Activated T-helper 1 cell treated with anti-CD3 and anti-CD28 coated beads, Interleukin-2, amount 50 U/mL, for 16 hours (primary cell): ENCODE measurements around the gene METTL8.
"Not testable (repeated sequence)": the region's sequence is repeated elsewhere in the genome, so short reads cannot be mapped to it uniquely, and the experiment has no call there.

Experiments
- DNase-seq, 2 donors: peaks; one replicate each; pipeline ENCODE4 v3.0.0-alpha.2; 2020; ENCODE audit warnings: low read depth in 1 of 2, low spot score in 1 of 2

Gene METTL8

DNA sequence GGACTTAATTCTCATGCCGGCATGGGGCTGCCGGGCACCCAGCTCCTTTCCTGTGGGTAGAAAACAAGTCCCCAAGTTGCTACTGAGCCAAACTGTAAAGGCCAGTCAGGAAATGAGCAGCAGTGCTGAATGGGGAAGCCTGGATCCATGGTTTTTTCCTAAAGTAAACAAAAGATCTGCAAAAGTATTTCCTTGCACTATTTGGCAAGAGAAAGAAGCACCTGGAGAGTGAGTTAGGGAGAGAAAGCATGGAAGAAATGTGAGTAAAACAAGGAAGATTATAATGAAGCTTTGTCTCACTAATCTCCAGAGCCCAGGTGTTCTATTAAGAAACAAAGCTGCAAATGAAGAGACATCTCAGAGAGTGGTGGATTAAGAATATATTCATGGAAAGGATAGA lies 117.6 kb downstream of the METTL8 start:
- DNase-seq = no peak

DNA sequence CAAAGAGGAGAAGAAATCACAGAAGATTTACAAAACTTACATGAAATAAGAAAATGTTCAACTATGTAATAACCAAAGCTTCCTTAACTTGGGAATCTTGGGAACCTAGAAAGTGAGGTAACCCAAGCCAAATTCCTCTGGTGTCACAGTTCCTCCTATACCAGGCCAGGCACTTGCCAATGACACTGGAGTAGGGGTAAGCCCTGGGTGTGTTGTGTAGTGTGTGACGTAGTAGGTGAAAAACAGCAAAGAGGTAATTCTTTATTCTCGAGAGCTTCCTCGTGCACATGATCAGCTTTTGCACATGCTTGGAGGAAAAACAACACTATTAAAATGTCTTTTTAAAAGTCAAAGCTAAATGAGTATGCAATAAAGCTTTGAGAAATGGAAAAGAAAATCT lies 118.0 kb downstream of the METTL8 start:
- no peak for DNase-seq

DNA sequence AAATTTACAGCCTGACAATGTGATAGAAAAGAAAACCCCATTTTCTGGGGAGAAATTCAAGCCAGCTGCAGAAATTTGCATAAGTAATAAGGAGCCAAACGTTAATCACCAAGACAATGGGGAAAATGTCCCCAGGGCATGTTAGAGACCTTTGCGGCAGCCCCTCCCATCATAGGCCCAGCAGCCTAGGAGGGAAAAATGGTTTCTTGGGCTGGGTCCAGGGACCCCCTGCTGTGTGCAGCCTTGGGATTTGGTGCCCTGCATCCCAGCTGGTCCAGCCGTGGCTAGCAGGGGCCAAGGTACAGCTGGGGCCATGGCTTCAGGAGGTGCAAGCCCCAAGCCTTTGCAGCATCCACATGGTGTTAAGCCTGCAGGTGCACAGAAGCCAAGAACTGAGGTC lies 121.6 kb downstream of the METTL8 start:
- DNase-seq = not testable (repeated sequence)

DNA sequence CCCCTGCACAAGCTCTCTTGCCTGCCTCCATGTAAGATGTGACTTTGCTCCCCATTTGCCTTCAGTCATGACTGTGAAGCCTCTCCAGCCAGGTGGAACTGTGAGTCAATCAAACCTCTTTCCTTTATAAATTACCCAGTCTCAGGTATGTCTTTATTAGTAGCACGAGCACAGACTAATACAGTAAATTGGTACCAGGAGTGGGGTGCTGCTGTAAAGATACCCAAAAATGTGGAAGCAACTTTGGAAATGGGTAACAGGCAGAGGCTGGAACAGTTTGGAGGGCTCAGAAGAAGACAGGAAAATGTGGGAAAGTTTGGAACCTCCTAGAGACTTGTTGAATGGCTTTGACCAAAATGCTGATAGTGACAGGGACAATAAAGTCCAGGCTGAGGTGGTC lies 122.2 kb downstream of the METTL8 start:
- DNase-seq = not testable (repeated sequence)

DNA sequence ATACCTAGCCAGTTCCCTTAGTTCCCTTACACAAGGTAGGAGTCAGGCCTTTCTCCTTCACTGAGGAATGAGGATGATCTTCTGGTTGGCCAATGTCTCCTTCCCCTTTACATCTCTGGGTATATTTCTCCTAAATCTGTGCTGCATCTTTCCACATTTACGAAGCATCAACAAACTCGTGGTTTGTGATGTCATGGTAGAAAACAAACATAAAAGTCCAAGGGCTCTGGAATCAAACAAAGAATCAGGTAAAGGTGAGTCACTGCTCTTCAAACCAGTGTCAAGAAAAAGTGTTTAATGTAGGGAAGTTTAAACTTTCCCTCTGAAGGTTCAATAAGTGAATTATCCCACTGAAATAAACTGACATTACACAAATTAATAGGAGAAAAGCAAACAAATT lies 122.9 kb downstream of the METTL8 start:
- DNase-seq = no peak

GRCh38 chr2:171309455-171310286 lies 124.1 kb downstream of the METTL8 start:
- no peak for DNase-seq

GRCh38 chr2:171308280-171309054 lies 125.3 kb downstream of the METTL8 start:
- no peak for DNase-seq

- DNase-seq = no peak
Observed at GRCh38 chr2:171307560-171307959, 126.2 kb downstream of the METTL8 start.

GRCh38 chr2:171297956-171298355 lies 135.8 kb downstream of the METTL8 start:
- DNase-seq = no peak

DNA sequence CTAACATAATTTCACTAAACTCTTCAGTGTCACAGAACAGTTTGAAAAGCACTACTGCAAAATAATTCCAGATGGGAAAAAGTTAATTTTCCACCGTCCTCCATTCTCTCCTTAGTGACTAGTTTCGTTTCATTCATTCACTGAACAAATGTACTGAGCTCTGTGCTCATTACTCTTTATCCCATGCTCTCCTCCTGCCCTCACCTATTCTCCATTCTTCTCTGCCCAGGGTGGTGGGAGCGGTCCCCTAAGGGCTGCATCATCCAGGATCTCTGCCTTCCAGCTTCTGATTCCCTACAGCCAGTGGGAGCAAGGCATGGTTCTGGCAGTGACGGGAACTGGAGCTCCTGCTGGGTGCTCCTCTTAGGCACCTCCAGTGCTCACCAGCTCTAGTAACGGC lies 139.2 kb downstream of the METTL8 start:
- DNase-seq = no peak

- no peak for DNase-seq
Observed at GRCh38 chr2:171293661-171294060, 140.1 kb downstream of the METTL8 start.

DNA sequence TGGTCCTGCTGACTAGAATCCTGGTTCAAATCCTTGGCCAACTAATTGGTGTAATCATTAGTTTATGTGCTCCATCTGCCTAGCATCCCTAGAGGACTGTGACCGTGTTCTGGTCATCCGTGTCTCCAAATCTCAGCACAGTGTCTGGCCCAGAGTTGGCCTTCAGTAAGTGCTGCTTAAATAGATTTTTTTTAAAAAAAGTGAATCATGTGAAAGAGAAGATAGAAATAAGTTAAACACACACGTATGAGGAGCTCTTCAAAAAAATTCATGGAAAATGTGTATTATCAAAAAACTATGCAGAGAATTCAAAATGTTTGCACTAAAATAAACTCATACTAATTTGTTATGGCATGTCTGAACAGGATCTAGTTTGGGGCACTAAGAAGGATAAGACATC lies 143.8 kb downstream of the METTL8 start:
- DNase-seq = no peak

DNA sequence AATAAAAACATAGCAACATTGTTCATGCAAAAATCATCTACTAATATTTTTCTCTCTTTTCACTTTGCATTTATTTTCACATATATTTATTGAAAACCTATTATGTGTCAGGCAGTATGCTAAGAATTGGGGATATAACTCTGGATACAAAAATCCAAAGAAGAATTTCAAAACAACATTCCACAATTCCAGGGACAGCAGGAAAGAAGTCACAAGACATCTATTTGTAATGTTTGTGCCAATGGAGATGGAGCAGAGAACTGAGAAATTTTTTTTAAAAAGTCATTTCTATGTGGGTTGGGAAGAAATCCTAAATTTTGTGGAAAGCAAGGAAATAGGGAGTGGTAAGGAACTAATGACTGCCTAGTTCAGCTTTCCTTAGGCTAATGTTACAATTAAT lies 144.5 kb downstream of the METTL8 start:
- DNase-seq = no peak

DNA sequence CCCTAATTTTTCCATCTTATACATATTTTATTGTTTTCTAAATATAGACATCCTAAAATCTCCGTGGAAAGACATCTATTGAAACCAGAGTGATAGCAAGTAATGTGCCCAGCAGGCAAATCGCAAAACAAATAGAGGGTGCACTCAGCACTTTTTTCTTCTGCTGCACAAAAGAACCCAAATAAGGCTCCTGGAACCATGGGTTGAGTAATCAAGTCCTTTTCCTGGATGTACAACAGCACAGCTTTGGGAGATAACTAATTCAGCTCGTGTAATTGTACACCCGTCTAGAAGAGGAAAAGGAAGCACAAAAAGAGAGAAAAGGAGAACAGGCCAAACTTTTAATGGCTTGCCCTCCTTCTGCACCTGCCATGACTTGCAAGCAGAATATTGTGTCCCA lies 146.2 kb downstream of the METTL8 start:
- no peak for DNase-seq

GRCh38 chr2:171287036-171287571 lies 146.7 kb downstream of the METTL8 start:
- no peak for DNase-seq

- DNase-seq = no peak
Observed at GRCh38 chr2:171281110-171281509, 152.7 kb downstream of the METTL8 start.

DNA sequence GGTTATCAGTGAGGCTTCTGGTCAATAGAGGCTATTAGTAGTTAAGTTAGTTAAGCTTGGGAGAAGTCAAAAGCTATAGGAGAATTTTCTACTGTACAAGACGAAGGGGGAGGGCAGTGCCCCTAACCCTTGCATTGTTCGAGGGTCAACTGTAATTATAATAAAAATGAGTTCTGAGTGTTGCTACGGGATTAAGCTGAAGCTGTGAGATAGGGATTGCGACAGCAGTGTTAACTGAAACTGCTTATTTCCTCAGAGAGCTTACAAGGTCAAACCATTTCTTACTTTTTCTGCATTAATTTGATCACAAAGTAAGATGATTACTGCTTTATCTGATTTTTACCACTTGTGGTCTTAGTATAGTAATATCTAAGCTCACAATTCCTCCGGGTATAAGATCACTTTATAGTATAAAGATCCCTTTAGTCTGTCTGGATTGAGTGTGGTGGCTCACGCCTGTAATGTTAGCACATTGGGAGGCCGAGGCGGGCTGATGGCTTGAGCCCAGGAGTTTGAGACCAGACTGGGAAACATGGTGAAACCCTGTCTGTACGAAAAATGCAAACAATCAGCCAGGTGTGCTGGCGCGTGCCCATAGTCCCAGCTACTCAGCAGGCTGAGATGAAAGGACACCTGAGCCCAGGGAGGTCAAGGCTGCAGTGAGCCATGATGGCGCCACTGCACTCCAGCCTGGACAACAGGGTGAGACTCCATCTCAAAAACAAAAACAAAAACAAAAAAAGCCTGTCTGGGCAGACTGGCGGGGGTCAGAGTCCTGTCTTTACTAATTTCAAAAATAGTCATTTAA lies 153.6 kb downstream of the METTL8 start:
- no peak for DNase-seq

DNA sequence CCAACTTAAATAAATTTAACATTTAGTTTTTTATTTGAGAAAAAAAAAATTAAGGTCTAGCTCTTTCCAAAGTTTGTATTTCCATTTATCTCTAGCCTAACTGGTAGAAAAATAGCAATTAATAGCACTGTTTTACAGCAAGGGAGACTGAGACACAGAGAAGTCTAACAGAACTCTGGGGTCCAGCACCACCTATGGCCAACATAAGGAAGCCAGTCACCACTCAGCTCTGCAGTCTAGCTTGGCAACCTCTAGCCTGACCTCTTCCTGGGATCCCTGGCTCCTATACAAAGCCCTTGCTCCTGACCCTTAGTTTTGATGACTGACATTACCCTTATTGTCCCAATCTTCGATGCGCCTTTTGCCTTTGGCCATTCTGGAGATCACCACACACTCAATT lies 159.0 kb downstream of the METTL8 start:
- DNase-seq = no peak

DNA sequence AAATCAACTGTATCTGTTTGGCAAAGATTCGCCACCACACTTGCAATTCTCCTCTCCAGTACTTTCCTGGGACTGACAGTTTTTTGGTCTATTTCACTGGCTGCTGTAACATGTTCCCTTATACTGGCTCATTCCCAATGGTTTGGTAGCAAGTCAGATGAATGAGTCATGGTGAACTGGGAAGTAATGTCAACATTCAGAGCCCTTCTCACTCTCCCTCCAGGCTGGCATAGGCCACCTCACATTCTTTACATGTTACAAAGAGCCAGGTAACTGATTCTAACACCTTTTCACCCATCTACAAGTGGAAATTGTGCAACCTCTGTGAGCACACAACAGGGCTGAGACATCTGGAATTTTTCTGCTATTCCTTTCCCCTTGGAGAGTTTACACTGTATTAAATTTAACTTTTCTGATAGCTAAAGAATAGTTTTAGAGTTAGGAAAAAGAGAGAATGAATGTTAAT lies 161.8 kb downstream of the METTL8 start:
- no peak for DNase-seq

DNA sequence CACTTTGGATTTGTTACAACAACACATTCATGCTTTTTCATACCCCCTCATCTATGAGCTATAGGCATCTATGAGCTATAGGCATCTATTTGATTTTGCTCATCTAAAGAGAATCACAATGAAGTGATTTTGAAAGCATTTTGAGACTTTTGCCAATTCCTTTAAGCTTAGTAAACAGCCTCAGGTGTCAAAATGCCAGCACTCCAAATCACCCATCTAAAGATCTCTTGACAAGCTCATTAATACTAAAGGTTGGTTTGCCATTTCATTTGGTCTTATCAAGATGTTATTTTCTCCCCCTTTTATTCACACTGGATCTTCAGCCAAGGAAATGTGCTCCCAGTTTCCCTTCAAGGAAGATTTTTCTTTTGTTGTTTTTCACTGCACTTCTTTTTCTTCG lies 162.4 kb downstream of the METTL8 start:
- DNase-seq = no peak
